ENCODE results near the gene YES1. TPM values are rescaled to one million over a fixed set of nuclear protein-coding genes. Genes with fewer than 3 reads are reported as not detected.
"Not testable (repeated sequence)": the region's sequence is repeated elsewhere in the genome, so short reads cannot be mapped to it uniquely, and the experiment has no call there.

The YES1 gene
- total RNA-seq, 1 donor from 2014 or later: 190 TPM

GRCh38 chr18:811182-811891 is 705 bp downstream of the YES1 start:
- no peak for DNase-seq (ENCODE audit: low spot score)
- Mint-ChIP-seq H3K9me3 (ENCODE audit: unreplicated experiment) (no peaks in the 10 kb centered on the region), H3K36me3 (ENCODE audit: low read depth, unreplicated experiment) (peaks cover 8% of the 10 kb centered on the region), H3K4me3 (ENCODE audit: unreplicated experiment) (peak overlapping the region; percentile 100), H3K27ac (ENCODE audit: unreplicated experiment) (peak overlapping the region; percentile 98), H3K27me3 (ENCODE audit: unreplicated experiment) (peaks cover 23% of the 10 kb centered on the region), H3K4me1 (ENCODE audit: unreplicated experiment) (peaks cover 73% of the 10 kb centered on the region)
- TF ChIP-seq, protein P1, sequence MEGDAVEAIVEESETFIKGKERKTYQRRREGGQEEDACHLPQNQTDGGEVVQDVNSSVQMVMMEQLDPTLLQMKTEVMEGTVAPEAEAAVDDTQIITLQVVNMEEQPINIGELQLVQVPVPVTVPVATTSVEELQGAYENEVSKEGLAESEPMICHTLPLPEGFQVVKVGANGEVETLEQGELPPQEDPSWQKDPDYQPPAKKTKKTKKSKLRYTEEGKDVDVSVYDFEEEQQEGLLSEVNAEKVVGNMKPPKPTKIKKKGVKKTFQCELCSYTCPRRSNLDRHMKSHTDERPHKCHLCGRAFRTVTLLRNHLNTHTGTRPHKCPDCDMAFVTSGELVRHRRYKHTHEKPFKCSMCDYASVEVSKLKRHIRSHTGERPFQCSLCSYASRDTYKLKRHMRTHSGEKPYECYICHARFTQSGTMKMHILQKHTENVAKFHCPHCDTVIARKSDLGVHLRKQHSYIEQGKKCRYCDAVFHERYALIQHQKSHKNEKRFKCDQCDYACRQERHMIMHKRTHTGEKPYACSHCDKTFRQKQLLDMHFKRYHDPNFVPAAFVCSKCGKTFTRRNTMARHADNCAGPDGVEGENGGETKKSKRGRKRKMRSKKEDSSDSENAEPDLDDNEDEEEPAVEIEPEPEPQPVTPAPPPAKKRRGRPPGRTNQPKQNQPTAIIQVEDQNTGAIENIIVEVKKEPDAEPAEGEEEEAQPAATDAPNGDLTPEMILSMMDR (IDR thresholded peaks at IDR 0.05; ENCODE audit: unreplicated experiment): no peak

DNA sequence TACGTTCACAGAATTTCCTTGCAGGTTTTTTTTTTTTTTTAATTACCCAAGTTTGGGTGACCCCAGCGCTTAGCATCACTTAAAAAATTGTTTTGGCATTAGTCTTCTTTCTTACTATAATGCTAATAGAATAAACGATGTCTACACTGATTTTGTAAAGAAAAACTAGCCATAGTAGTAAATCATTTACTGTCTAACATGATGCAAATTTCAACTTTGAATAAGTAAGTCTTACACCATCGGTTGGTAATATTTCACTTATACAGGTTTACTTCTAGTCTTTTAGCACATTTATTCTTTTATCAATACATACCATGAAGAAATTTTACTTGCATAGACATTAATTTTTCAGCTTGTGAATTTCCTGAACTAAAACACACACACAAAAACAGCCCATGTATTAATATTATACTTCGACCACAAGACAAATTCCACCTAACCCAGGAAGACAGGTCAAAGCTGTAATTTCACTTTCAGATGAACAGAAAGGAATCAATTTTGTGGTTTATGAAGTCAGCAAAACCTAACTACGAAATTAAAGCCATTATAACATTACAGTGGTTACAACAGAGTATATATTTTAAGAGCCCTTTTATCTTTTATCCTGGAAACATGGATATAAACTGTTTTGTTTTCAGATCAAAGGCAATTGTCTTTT is 1.9 kb downstream of the YES1 start:
- DNase-seq (ENCODE audit: low spot score): no peak
- no peaks in the 10 kb centered on the region for H3K9me3 Mint-ChIP-seq (ENCODE audit: unreplicated experiment)
- H3K36me3 Mint-ChIP-seq (ENCODE audit: low read depth, unreplicated experiment): peaks cover 8% of the 10 kb centered on the region
- TF ChIP-seq, protein P1 (IDR thresholded peaks at IDR 0.05; ENCODE audit: unreplicated experiment): no peak
- H3K27ac Mint-ChIP-seq (ENCODE audit: unreplicated experiment): peak overlapping the region; percentile 98
- H3K4me3 Mint-ChIP-seq (ENCODE audit: unreplicated experiment): peak overlapping the region; percentile 100
- peaks cover 72% of the 10 kb centered on the region for H3K4me1 Mint-ChIP-seq (ENCODE audit: unreplicated experiment)
- peaks cover 23% of the 10 kb centered on the region for H3K27me3 Mint-ChIP-seq (ENCODE audit: unreplicated experiment)

- Mint-ChIP-seq H3K27me3 (ENCODE audit: unreplicated experiment) (peaks cover 21% of the 10 kb centered on the region), H3K4me3 (ENCODE audit: unreplicated experiment) (peak overlapping the region; percentile 100), H3K27ac (ENCODE audit: unreplicated experiment) (peak overlapping the region; percentile 76), H3K4me1 (ENCODE audit: unreplicated experiment) (peaks cover 66% of the 10 kb centered on the region)
- H3K9me3 Mint-ChIP-seq (ENCODE audit: unreplicated experiment); H3K36me3 Mint-ChIP-seq (ENCODE audit: low read depth, unreplicated experiment); DNase-seq (ENCODE audit: low spot score): not testable (repeated sequence)
Measured at GRCh38 chr18:809228-809627, 2.8 kb downstream of the YES1 start.

DNA sequence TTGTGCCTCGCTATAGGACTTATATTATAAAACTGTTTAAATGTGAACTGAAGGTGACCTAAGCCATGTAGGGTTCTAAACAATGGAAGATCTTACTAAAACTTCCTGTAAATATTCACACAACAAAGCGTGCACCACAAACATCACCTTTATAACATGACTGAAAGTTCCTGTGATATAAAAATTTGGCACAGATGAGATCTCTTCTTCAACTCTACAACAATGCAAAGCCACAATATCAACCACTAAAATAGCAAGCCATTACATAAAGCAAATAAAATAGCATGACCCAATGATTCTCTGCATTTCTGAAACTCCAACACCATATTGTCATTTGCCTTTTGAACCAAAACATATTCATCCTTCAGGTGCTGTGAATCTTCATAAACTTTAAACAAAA is 3.5 kb downstream of the YES1 start:
- H3K4me3 Mint-ChIP-seq (ENCODE audit: unreplicated experiment): peak overlapping the region; percentile 100
- H3K27ac Mint-ChIP-seq (ENCODE audit: unreplicated experiment): peak overlapping the region; percentile 87
- peaks cover 8% of the 10 kb centered on the region for H3K36me3 Mint-ChIP-seq (ENCODE audit: low read depth, unreplicated experiment)
- H3K4me1 Mint-ChIP-seq (ENCODE audit: unreplicated experiment): peaks cover 60% of the 10 kb centered on the region
- no peaks in the 10 kb centered on the region for H3K9me3 Mint-ChIP-seq (ENCODE audit: unreplicated experiment)
- H3K27me3 Mint-ChIP-seq (ENCODE audit: unreplicated experiment): peaks cover 19% of the 10 kb centered on the region
- no peak for DNase-seq (ENCODE audit: low spot score)
- TF ChIP-seq, protein P1 (IDR thresholded peaks at IDR 0.05; ENCODE audit: unreplicated experiment): no peak

DNA sequence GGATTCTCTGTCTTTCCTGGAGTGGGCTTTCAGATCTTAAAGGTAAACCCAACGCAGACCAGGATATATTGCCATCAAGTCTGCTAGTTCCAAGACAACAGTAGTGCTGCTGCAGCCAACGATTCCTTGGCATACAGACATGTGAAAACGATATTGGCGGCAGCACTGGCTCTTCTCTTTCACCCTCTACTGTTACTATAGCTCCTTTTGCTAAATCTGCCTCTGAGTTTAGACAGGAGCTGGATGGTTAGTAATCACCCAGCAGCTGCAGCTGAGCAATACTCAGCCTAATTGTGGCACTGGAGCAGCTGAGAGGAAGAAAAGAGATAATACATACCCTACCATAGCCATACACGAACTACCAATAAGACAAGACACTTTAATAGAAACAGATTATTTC is 4.0 kb downstream of the YES1 start:
- no peak for DNase-seq (ENCODE audit: low spot score)
- Mint-ChIP-seq H3K9me3 (ENCODE audit: unreplicated experiment) (no peaks in the 10 kb centered on the region), H3K27me3 (ENCODE audit: unreplicated experiment) (peaks cover 16% of the 10 kb centered on the region), H3K27ac (ENCODE audit: unreplicated experiment) (peak overlapping the region; percentile 87), H3K36me3 (ENCODE audit: low read depth, unreplicated experiment) (peaks cover 4% of the 10 kb centered on the region), H3K4me3 (ENCODE audit: unreplicated experiment) (no peak overlapping the region), H3K4me1 (ENCODE audit: unreplicated experiment) (peaks cover 58% of the 10 kb centered on the region)
- TF ChIP-seq, protein P1 (IDR thresholded peaks at IDR 0.05; ENCODE audit: unreplicated experiment): no peak

Measured in endothelial cell (in vitro differentiated cells).